ENCODE results near the gene KIF11.

KIF11 gene

GRCh38 chr10:92688927-92689662, 96.2 kb downstream of the KIF11 start:
- DNase-seq (ENCODE audit: extremely low spot score): peak; percentile 36
- CTCF ChIA-PET: interaction anchor here (1.6 to 1.8 kb wide), 2 partner anchors 11 to 14 kb away, joined by 4 to 7 read pairs; no protein-coding TSS in a partner anchor
- no peak for TF ChIP-seq CTCF (IDR thresholded peaks at IDR 0.05; ENCODE audit: control extremely low read depth, extremely low read depth, low read depth, missing control alignments)
- POLR2A ChIA-PET: interaction anchor here (0.6 kb wide), 2 partner anchors 34 to 186 kb away, joined by 4 to 6 read pairs; no protein-coding TSS in a partner anchor

- no peak for TF ChIP-seq CTCF (IDR thresholded peaks at IDR 0.05; ENCODE audit: control extremely low read depth, extremely low read depth, low read depth, missing control alignments)
- DNase-seq (ENCODE audit: extremely low spot score): peak; percentile 86
- POLR2A ChIA-PET: interaction anchor here (0.6 kb wide), 2 partner anchors 34 to 187 kb away, joined by 4 to 6 read pairs; no protein-coding TSS in a partner anchor
- CTCF ChIA-PET: interaction anchor here (1.6 to 1.8 kb wide), 2 partner anchors 10 to 13 kb away, joined by 4 to 7 read pairs; no protein-coding TSS in a partner anchor
These were observed 96.8 kb downstream of the KIF11 start, which contains the start of gene HHEX for GRCh38 chr10:92689663-92690210. TSS of gene HHEX (plus strand) at chr10:92689955. CDS start at chr10:92689987, 32 bp downstream.

- no peak for TF ChIP-seq CTCF (IDR thresholded peaks at IDR 0.05; ENCODE audit: control extremely low read depth, extremely low read depth, low read depth, missing control alignments)
- ChIA-PET CTCF (interaction anchor here (1.6 to 3.3 kb wide), 3 partner anchors 10 to 51 kb away, joined by 4 to 8 read pairs (median 7); no protein-coding TSS in a partner anchor), POLR2A (interaction anchor here (1.1 kb wide), 1 partner anchor 158 kb away, joined by 3 read pairs; the partner anchor contains the start of gene EXOC6)
- DNase-seq (ENCODE audit: extremely low spot score): peak; percentile 45
These were observed 97.4 kb downstream of the KIF11 start for GRCh38 chr10:92690211-92690914.

GRCh38 chr10:92690915-92691590, 98.1 kb downstream of the KIF11 start:
- POLR2A ChIA-PET: interaction anchor here (1.1 kb wide), 1 partner anchor 157 kb away, joined by 3 read pairs; the partner anchor contains the start of gene EXOC6
- DNase-seq (ENCODE audit: extremely low spot score): no peak
- CTCF ChIA-PET: interaction anchor here (0.7 to 3.3 kb wide), 2 partner anchors 10 to 50 kb away, joined by 3 to 8 read pairs; no protein-coding TSS in a partner anchor
- TF ChIP-seq CTCF (IDR thresholded peaks at IDR 0.05; ENCODE audit: control extremely low read depth, extremely low read depth, low read depth, missing control alignments): no peak

- POLR2A ChIA-PET: no interaction called here
- no peak for TF ChIP-seq CTCF (IDR thresholded peaks at IDR 0.05; ENCODE audit: control extremely low read depth, extremely low read depth, low read depth, missing control alignments)
- DNase-seq (ENCODE audit: extremely low spot score): peak; percentile 43
- CTCF ChIA-PET: interaction anchor here (0.7 to 3.3 kb wide), 2 partner anchors 10 to 50 kb away, joined by 3 to 8 read pairs; no protein-coding TSS in a partner anchor
These were observed 98.7 kb downstream of the KIF11 start for GRCh38 chr10:92691591-92692079.

All from GM10248 (cell line).